ACC112 (cell line): Measurements from ENCODE around the gene NPAS3.

Experiments used
- H2AFZ ChIP-seq: fragments of 200-600 bp; sonication (generic); one replicate; pipeline ENCODE4 v1.6.0; 2017; ENCODE audit warnings: antibody characterized with exemption, low read length; ENCODE audit not compliant: unreplicated experiment
- H3K27ac ChIP-seq: fragments of 200-600 bp; sonication (generic); 2 replicates; pipeline ENCODE4 v1.5.1; 2014; ENCODE audit warnings: low read depth, mild to moderate bottlenecking, antibody characterized with exemption, low read length, moderate library complexity
- H3K27me3 ChIP-seq: fragments of 200-600 bp; sonication (generic); 2 replicates; pipeline ENCODE4 v1.6.1; 2014; ENCODE audit warnings: mild to moderate bottlenecking, antibody characterized with exemption, low read length, moderate library complexity, mixed read lengths; ENCODE audit not compliant: insufficient read depth
- H3K36me3 ChIP-seq: fragments of 200-600 bp; sonication (generic); 2 replicates; pipeline ENCODE4 v1.6.1; 2016; ENCODE audit warnings: mild to moderate bottlenecking, antibody characterized with exemption, low read length, moderate library complexity, mixed read lengths; ENCODE audit not compliant: insufficient read depth
- H3K4me1 ChIP-seq: fragments of 200-600 bp; sonication (generic); one replicate; pipeline ENCODE4 v1.6.1; 2016; ENCODE audit warnings: low read length, mixed read lengths; ENCODE audit not compliant: insufficient read depth, unreplicated experiment, control insufficient read depth
- H3K4me3 ChIP-seq: fragments of 200-600 bp; sonication (generic); 2 replicates; pipeline ENCODE4 v1.5.1; 2014; ENCODE audit warnings: mild to moderate bottlenecking, low read depth, low read length
- H3K79me2 ChIP-seq: fragments of 200-600 bp; sonication (generic); one replicate; pipeline ENCODE4 v1.6.0; 2016; ENCODE audit warnings: low read length; ENCODE audit not compliant: control insufficient read depth, unreplicated experiment, insufficient read depth

NPAS3 gene

DNA sequence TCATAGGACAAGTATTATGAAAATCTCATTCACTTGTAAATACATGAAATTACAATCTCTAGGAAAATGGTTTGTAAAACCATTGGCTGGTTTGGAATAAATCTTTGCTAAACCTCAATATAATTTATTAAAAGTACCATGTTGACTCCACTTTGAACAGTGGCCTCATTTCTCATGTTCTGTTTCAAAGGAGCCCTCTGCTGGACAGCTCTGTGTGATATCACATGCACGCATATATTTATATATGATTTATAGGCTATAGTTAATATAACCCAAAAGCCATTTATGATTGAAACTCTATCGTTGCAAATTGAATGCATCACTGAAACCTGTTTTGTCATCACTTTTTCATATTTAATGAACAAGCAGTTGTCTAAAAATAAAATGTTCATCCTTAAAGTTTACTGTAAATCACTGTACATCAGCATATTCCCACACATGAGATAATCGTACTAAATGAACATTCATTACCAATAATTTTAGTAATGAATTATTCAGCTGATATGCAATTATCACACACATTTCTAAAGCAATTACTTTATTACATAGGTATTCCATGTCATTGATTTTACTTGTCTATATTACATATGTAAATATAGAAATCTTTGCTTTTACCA, 493.8 kb downstream of the NPAS3 start:
- no peak overlapping the region for H3K27ac ChIP-seq

DNA sequence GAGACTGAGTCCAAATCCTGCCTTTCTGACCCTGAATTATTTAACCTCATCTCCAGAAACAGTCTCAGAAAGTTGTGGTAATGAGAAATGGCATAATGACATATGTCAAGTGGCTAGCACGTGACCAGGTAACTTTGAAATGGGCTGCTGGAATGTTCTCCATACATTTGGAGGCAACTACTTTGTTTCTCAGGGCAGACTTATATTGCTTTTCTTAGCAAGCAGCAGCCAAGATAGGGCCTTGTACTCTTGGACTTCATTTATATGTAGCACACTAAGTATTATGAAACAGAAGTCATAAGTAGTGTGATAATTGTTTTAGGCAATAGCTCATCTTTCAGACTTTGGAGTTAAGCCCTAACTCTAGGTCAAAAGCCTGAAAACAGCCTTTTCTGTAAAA, 494.7 kb downstream of the NPAS3 start:
- Histone ChIP-seq H3K27me3 (0 out of 2 replicates have a peak, but pooled peaks cover 6% of the 10 kb centered on the region), H3K79me2 (no peaks in the 10 kb centered on the region), H3K4me1 (no peaks in the 10 kb centered on the region), H3K4me3 (no peak overlapping the region), H2AFZ (no peak overlapping the region), H3K36me3 (no peaks in the 10 kb centered on the region), H3K27ac (no peak overlapping the region)

More for the DNA sequence above, 493.8 kb downstream of the NPAS3 start:
- 0 out of 2 replicates have a peak, but pooled peaks cover 6% of the 10 kb centered on the region for H3K27me3 ChIP-seq
- no peaks in the 10 kb centered on the region for H3K4me1 ChIP-seq
- H2AFZ ChIP-seq: no peak overlapping the region
- H3K79me2 ChIP-seq: no peaks in the 10 kb centered on the region
- H3K36me3 ChIP-seq: no peaks in the 10 kb centered on the region
- no peak overlapping the region for H3K4me3 ChIP-seq

DNA sequence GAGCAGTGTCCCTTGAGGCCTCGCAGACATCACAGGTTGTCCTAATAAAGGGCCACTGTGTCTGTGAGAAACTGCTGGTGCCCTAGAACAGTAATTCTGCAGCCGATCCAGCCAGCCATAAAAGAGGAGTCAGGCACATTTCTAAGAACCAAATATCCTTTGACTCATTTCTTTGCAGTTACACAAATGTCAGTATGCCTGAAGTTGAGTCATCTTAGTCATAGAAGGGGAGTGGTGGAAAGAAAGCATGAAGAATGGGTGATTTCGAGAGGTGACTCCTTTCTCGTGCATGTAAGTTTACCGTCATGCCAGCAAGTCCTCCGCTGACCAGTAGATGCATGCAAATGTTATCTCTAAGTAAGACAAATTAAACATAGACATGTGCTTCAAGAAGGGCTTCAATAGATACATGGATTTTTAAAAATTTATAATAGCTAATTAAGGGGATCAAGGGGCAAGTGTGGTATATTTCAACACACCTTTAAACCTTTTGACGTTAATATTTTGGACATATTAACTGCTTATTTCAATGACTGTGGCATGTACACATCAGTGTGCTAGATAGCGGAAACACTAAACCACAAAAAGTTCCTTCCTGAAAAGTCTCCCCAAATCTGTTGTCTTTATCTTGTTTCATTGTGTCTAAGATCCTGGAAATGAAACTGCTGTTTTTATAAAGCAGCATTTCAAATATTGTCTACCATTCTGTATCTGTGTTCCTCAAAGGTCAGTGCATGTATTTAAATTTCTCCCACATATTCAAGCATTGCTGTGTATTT, 497.4 kb downstream of the NPAS3 start:
- no peaks in the 10 kb centered on the region for H3K36me3 ChIP-seq
- no peak overlapping the region for H2AFZ ChIP-seq
- H3K27me3 ChIP-seq: no peaks in the 10 kb centered on the region
- H3K79me2 ChIP-seq: no peaks in the 10 kb centered on the region
- H3K4me1 ChIP-seq: no peaks in the 10 kb centered on the region
- H3K27ac ChIP-seq: no peak overlapping the region
- no peak overlapping the region for H3K4me3 ChIP-seq

DNA sequence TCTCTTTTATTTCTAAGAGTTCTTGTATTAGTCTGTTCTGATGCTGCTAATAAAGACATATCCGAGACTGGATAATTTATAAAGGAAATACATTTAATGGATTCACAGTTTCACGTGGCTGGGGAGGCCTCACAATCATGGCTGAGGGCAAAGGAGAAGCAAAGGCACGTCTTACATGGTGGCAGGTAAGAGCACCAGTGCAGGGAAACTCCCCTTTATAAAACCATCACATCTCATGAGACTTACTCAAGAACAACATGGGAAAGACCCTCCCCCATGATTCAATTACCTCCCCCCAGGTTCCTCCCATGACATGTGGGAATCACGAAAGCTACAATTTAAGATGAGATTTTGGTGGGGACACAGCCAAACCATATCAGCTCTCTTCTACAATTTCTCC, 503.0 kb downstream of the NPAS3 start:
- H3K27me3 ChIP-seq: no peaks in the 10 kb centered on the region
- no peaks in the 10 kb centered on the region for H3K79me2 ChIP-seq
- no peak overlapping the region for H2AFZ ChIP-seq

DNA sequence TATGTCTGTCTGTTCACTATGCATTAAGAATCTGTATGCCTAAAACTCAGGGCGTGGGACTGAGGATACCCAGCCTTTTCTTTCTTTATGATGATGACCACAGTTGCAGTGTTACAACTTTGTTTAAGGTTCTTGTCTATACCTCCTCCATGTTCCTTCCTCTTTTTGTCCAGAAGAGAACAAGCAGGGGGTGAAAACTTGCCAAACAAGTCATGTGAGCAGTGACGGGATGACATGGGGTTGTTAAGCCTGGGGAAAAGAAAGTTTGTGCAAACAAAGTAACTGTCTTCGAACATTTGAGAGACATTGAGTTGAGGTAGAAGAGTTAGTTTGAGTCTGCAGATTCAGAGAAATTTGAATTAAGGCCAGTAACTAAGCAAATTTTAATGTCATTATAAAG, 505.5 kb downstream of the NPAS3 start:
- H3K79me2 ChIP-seq: no peaks in the 10 kb centered on the region
- H2AFZ ChIP-seq: no peak overlapping the region
- no peaks in the 10 kb centered on the region for H3K4me1 ChIP-seq
- no peaks in the 10 kb centered on the region for H3K27me3 ChIP-seq
- H3K4me3 ChIP-seq: no peak overlapping the region
- no peak overlapping the region for H3K27ac ChIP-seq
- no peaks in the 10 kb centered on the region for H3K36me3 ChIP-seq

More for the DNA sequence above, 503.0 kb downstream of the NPAS3 start:
- H3K4me3 ChIP-seq: no peak overlapping the region
- H3K36me3 ChIP-seq: no peaks in the 10 kb centered on the region
- H3K4me1 ChIP-seq: no peaks in the 10 kb centered on the region
- H3K27ac ChIP-seq: no peak overlapping the region

DNA sequence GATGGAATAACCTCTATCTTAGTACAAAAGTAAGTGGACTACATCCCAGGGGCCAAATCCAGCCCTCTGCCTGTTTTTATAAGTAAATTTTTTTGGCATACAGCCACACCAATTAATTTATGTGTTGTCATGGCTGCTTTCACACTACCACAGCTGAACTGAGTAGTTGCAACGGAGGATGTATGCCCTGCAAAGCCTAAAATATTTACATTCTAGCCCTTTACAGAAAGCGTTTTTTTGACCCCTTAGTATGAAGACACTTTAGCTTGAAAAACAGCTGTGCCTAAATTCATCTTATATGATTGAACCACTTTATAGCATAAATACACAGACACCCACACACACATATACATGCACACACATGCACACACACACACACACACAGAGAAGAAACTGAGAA, 510.6 kb downstream of the NPAS3 start:
- no peak overlapping the region for H2AFZ ChIP-seq
- no peak overlapping the region for H3K4me3 ChIP-seq

DNA sequence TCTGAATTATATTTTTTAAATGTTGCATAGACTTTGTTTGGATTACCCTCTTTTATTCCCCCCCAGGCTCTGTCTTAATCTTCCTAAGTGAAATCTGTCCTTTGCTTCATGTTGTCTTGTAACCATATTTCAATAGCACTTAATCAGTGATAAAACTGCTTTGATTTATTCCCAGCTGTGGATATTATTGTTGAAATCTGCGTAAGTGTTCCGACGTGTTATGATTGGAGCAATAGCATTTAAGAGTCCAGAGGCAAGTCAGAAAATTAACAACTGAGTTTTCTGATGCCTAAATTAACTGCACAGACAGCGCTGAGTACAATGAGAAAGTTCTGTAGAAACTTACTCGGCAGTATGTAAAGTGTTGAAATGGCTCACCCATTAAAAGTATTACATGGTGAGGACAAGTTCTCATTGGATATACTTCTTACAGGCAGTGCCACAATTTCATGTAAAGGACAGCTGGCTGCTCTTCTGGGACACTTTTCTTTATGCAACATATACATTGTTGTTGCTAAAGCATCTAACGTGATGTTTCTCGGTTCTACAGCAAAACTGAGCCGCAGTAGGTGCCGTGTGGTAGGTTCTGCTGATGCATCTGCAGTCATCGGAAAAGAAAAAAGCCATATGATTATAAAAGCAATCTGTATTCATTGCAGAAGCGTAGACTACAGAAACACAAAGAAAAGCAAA, 511.2 kb downstream of the NPAS3 start:
- Histone ChIP-seq H3K27me3 (no peaks in the 10 kb centered on the region), H3K4me1 (peaks cover 13% of the 10 kb centered on the region), H3K79me2 (no peaks in the 10 kb centered on the region), H2AFZ (no peak overlapping the region), H3K27ac (no peak overlapping the region), H3K4me3 (no peak overlapping the region), H3K36me3 (no peaks in the 10 kb centered on the region)

More for the DNA sequence above, 510.6 kb downstream of the NPAS3 start:
- no peaks in the 10 kb centered on the region for H3K79me2 ChIP-seq
- H3K27ac ChIP-seq: no peak overlapping the region
- H3K27me3 ChIP-seq: no peaks in the 10 kb centered on the region
- no peaks in the 10 kb centered on the region for H3K36me3 ChIP-seq
- H3K4me1 ChIP-seq: peaks cover 11% of the 10 kb centered on the region

DNA sequence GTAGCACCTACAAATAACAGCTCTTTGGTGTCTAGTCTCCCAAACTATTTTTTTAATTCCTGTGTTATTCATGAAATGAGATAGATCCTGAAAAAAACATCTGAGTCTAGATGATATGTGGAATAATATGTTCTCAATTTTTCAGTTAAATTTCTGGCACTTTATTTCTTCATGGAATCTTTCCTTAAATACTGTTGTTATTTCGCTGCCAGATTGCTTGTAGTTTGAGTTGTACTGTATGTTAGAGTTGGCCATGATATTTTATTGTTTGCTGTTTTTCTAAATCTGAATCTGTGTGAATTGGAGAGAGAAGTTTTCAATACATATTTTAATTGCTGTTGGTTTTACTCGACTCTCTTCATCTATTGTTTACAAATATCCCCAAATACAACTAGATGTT, 511.7 kb downstream of the NPAS3 start:
- Histone ChIP-seq H3K36me3 (no peaks in the 10 kb centered on the region), H3K79me2 (no peaks in the 10 kb centered on the region), H3K27me3 (no peaks in the 10 kb centered on the region), H3K4me1 (peaks cover 13% of the 10 kb centered on the region), H3K27ac (no peak overlapping the region), H2AFZ (no peak overlapping the region), H3K4me3 (no peak overlapping the region)

DNA sequence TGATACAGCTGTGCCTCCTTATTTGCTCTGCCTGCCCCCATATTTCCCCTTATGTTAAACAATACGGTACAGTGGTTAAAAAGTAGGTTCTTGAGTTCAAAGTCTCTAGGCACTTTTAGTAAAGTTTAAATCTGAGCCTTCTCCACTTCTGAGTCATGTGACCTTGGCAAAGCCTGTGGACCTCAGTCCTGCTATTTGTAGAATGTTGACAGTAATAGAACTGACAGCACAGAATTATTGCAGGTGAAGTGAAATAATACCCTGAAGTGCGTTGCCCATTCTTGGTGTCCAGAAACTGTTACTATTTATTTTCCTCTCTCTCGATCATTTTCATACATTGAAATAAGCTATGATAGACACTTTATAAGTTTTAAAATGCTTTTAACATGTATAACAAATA, 512.5 kb downstream of the NPAS3 start:
- Histone ChIP-seq H3K36me3 (no peaks in the 10 kb centered on the region), H2AFZ (no peak overlapping the region), H3K79me2 (no peaks in the 10 kb centered on the region), H3K27ac (no peak overlapping the region), H3K4me3 (no peak overlapping the region), H3K27me3 (no peaks in the 10 kb centered on the region), H3K4me1 (peaks cover 13% of the 10 kb centered on the region)

DNA sequence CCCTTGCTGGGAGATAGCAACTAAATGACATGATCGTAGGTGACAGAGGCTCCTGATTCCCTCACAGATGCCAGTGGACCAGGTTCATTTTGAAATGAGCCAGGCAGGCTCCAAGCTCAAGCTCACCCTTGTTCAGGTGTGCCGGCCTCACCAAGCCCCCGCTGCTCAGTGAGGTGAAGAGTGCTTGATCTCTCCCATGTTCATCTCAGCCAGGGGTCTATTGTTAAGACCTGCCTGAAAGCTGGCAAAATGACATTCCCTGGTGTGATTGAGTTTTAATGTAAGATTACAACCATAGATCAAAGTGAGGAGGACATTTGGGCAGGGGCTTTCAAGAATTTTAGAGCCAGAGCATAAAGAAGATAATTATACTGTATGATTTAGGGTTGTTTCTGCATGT, 514.3 kb downstream of the NPAS3 start:
- Histone ChIP-seq H3K36me3 (no peaks in the 10 kb centered on the region), H3K4me1 (peaks cover 13% of the 10 kb centered on the region), H3K4me3 (no peak overlapping the region), H3K79me2 (no peaks in the 10 kb centered on the region), H2AFZ (peak overlapping the region; percentile 100), H3K27me3 (no peaks in the 10 kb centered on the region), H3K27ac (no peak overlapping the region)
